NCI-H2227 treated with DMSO at 0.1 percent for 48 hours (cell line): ENCODE results near the gene VCL.
"Not testable (repeated sequence)": the region's sequence is repeated elsewhere in the genome, so short reads cannot be mapped to it uniquely, and the experiment has no call there.

Source experiments
- DNase-seq: peaks from one replicate; lab custom pipeline; 2025; lab: John Stamatoyannopoulos, UW

The VCL gene

GRCh38 chr10:74039561-74040145 is 41.7 kb downstream of the VCL start:
- no peak for DNase-seq

DNA sequence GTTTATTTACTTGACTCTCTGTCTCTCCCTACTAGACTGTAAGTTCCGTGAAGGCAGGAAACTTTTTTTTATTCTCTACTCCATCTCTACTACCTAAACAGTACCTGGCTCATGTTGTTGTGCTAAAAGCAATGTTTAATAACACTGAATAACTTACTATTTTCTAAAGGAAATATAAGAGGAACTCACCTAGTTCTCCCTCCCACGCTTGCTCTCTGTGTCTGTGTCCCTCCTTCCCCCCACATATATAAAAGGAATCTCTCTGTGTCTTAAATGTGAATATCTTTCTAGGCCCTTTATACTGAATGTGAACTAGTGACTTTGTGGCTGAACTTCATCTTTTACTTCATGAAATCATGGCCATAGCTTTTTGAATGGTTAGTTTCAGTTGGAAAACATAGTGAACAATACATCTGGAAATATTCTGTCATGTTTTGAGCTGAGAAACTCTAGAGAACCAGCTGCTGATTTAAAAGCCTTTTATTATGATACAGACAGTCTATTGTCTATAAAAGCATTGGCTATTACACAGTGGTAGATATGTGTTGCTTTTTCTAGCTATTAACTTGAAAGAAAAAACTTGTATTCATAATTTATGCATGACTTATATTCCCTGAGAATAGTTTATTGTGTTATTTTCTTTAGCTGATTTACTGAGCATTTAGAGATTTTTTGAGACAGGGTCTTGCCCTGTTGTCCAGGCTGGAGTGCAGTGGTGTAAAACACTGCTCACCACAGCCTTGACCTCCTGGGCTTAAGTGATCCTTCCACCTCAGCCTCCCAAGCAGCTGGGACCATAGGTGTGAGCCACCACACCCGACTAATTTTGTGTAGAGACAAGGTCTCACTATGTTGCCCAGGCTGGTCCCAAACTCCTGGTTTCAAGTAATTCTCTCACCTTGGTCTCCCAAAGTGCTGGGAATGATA is 42.5 kb downstream of the VCL start:
- no peak for DNase-seq

GRCh38 chr10:74044419-74044818 is 46.5 kb downstream of the VCL start:
- DNase-seq: no peak

GRCh38 chr10:74047304-74047703 is 49.4 kb downstream of the VCL start:
- DNase-seq: no peak

DNA sequence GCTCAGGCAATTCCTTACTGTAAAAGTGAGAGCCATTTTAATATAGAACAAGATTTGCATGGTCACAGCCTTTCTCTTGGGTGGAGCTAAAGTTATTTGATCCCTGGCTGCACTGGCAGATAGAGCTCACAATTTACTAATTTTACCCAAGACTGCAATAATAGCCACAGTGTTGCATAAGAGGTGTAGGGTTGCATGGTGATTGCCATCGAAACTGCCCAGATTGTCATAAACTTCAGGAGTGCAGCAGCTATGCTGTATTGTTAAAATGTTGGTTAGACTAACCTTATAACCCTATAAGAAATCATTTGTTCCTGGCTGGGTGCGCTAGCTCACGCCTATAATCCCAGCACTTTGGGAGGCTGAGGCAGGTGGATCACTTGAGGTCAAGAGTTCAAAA is 50.0 kb downstream of the VCL start:
- DNase-seq: no peak

GRCh38 chr10:74048433-74048832 is 50.5 kb downstream of the VCL start:
- DNase-seq: no peak

DNA sequence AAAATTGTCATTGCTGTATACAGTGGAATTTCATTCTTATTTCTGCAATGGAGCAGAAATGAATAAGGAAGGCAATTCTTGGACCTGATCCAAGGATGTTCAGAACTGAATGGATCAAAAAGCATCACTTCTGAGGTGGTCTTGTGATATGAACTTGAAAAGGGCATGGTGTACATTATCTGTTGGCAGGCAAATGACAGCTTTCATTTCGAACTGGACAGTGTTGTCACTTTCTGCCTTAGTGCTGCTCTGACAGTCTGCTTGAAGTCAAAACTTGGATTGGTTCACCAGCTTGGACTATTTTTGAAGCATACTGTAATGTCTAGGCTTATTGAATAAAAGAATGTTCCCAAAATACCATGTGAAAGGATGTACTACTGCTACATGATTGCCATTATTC is 52.0 kb downstream of the VCL start:
- DNase-seq: no peak

GRCh38 chr10:74050653-74051052 is 52.7 kb downstream of the VCL start:
- DNase-seq: no peak

GRCh38 chr10:74051736-74052342 is 53.9 kb downstream of the VCL start:
- DNase-seq: no peak

DNA sequence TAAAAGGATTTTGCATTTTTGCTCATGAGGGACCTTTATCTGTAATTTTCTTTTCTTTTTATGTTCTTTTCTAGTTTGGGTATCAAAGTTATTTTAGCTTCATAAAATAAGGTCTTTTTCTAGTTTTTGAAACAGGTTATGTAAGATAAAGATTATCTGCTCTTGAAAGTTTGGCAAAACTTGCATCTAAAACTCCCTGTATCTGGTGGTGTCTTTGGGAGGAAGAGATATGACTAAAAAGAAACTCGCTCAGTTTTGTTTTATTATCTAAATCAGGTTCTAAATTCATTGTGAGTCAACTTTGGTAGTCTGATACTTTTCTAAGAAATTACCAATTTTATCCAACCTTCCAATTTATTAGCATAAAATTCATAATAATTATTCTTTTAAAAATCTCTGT is 55.1 kb downstream of the VCL start:
- no peak for DNase-seq

GRCh38 chr10:74055383-74056049 is 57.6 kb downstream of the VCL start:
- no peak for DNase-seq

DNA sequence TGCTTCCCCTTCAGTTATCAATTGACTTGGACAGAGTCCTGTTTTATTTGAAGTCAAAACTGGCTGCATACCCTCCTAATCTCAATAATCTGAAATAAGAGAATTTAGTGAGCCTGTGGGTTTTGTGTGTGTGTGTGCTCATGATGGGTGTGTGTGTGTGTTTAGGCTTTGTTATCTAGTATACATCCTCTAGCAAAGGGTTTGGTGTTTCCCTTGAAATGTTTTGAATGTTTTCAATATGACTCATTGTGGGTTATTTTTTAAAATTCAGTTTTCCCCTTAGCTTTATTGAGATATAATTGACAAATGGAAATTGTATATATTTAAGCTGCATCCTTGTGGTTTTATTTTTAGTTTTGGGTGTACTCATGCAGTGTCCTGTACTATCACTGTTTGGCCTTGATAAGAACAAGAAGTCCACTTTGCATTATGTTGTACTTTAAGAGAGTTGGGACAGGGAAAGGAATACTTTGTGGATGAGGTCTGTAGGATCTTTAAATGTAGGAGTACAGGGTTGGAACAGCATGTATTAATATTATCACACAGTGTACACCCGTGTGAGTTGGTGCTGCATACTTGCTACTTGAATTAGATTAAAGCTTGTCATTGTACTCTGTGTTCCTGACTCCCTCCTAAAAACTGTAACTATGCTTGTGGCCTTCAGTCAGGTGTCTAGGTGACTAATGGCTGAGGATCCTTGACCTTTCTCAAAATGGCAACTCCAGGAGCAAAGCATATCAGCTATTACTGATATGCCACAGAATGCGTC is 58.3 kb downstream of the VCL start:
- no peak for DNase-seq

DNA sequence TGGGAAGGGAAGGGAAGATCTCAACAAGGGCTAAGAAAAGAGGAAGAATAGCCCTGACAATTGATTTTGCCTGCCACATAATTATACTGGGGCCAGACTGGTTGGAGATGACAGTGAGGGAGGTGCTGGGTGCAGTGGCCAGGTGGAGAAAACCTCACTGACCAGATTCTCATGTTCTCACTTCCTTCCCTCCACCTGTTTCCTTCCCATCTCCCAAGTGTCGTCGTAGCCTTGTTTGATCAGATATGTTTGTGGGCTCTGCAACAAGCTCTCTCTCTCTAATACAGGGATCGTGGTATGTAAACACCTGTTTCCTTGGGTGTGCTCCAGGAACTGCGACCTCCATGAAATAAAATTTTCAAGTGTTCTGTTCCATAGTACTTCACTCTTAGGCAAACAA is 60.2 kb downstream of the VCL start:
- no peak for DNase-seq

GRCh38 chr10:74058658-74059057 is 60.7 kb downstream of the VCL start:
- peak; percentile 32 for DNase-seq

DNA sequence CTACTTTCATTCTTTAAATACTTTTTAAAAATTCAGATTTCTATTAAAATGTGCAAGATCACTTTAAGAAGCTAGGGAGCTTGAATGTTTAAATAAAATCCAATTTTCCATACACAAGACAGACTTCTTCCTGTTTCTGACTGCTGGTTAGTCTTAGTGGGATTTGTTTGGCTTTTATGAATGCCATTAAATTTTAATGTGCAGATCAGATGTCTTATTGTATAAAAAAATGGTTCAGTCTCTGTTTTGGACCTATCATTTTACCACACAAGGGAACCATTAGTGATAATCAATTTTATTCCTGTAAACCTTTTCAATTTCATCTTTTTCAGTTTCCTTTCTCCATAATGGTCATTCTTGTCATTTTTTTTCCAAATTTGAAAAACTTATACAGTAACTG is 63.2 kb downstream of the VCL start:
- DNase-seq: no peak

DNA sequence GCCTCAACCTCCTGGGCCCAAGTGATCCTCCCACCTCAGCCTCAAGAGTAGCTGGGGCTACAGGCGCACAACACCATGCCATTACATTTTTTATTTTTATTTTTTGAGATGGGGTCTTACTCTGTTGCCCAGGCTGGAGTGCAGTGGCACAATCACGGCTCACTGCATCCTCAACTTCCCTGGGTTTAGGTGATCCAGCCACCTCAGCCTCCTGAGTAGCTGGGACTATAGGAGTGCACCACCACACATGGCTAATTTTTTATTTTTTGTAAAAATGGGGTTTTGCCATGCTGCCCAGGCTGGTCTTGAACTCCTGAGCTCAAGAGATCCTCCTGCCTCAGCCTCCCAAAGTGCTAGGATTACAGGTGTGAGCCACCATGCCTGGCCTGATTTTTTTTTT is 64.1 kb downstream of the VCL start:
- DNase-seq: not testable (repeated sequence)

DNA sequence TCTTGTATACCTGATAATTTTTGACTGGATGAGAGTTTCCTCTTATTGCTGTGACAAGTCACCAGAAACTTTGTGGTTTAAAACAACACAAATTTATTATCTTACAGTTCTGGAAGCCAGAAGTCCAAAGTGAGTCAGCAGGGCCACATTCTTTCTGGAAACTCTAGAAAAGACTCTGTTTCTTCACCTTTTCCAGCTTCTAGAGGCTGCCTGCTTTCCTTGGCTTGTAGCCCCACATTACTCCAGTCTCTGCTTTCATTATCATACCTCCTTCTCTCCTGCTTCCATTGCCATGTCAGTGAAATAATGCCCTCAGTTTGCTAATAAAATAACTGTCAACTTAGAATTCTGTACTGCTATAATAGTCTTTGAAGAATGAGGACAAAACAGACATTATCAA is 65.3 kb downstream of the VCL start:
- DNase-seq: no peak

GRCh38 chr10:74067373-74068352 is 69.7 kb downstream of the VCL start:
- no peak for DNase-seq

DNA sequence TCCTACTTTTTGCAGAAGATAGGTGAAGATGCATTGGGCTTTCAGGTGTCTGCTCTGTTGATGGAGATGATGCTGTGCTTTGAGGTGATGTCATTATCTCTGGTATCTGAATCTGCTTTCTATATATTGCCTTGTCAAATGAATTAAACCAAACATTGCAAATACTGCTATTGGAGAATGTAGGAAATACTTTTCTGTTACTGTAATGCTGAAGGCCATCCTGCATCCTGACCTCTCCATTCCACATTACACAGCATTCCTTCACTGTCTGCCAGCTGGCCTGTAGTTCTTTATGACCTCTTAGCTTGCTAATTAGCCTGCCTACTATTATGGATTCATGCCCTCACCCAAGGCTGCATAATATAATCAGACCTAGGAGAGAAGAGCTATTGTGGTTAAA is 73.2 kb downstream of the VCL start:
- no peak for DNase-seq

DNA sequence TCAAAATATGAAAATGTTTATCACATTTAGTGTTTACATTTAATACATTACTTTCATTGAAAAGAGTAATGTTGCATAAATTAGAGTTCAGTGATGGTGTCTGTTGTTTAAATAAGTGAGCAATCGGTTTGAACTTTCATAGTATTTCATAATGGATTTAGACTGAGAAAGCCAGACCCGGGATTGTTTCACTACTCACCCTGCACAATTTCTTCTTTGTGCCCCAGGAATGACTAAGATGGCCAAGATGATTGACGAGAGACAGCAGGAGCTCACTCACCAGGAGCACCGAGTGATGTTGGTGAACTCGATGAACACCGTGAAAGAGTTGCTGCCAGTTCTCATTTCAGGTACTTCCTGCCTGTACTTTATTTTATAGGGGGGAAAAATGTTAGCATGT is 74.6 kb downstream of the VCL start:
- DNase-seq: no peak

GRCh38 chr10:74075906-74076305 is 78.0 kb downstream of the VCL start:
- DNase-seq: no peak
